HG03139 (cell line): ENCODE data around the gene PIP5KL1.

Experiments
- ATAC-seq: cut with Tn5 transposase; IDR thresholded peaks from one replicate; pipeline ENCODE4 v1.9.1; 2021; ENCODE audit not compliant: unreplicated experiment

PIP5KL1 gene

GRCh38 chr9:127934986-127935385 is 4.4 kb upstream of the PIP5KL1 start:
- ATAC-seq = no peak

GRCh38 chr9:127934248-127934647 is 3.7 kb upstream of the PIP5KL1 start:
- ATAC-seq = no peak

GRCh38 chr9:127931092-127931881 is 710 bp upstream of the PIP5KL1 start:
- ATAC-seq = no peak

DNA sequence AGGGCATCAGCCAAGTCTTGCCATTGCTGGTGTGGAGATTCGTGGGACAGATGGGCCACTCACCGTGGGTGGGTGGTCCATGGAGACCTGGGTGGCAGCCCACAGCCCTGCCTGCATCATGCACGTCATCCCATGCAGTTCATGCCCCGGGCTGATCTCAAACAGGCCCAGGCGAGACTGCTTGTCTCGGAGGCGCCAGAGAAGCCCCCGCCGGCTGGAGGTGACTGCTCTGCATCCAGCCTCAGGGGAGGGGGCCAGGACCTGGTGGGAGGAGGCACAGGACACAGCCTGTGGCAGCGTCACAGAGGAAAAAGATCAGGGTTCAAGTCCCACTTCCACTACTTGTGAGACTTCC is 975 bp downstream of the PIP5KL1 start:
- no peak for ATAC-seq

GRCh38 chr9:127928676-127929624 is 1.6 kb downstream of the PIP5KL1 start:
- ATAC-seq = no peak

DNA sequence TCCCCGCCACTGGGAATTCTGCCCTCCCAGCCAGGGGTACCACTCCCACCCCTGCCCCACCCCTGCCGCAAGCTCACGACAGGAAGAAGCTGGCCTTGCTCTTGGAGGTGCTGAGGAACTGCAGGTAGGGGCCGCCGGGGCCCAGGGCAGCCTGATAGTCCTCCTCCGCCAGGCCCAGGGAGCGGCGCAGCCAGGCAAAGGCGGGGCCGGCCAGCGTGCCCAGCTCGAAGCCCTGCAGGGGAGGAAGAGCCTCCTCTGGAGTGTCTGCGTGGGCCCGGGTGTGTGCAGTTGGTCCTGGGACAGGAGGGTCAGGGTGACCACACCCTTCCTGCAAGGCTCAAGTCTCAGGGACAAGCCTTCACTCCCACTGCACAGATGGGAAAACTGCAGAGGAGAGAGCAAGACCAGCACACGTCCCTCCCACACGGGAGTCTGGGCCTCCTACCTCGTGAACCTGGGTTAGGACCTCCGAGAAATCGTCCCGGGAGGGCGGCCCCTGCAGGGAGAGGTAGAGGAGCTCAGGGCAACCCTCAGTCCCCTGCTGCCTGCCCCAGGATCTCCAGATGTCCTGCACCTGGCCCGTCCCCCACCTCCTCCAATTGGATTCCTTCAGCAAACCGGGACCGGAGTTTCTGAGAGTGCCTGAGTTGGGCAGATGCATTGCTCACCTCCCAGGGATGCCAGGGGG is 2.4 kb downstream of the PIP5KL1 start:
- ATAC-seq = no peak

GRCh38 chr9:127927201-127927987 is 3.2 kb downstream of the PIP5KL1 start:
- ATAC-seq = no peak

DNA sequence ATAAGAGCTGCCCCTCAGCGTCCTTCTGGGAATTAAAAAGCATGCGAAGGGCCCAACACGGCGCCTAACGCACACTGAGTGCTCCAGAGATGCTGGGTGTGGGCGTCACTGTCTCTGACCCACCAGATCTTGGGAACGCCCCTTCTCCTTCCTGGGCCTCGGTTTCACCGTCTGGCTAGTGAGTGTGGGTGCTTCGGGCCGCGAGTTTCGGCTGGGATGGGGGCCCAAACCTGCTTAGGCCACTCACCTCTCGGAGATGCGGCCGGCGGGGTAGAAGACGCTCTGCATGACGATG is 3.7 kb downstream of the PIP5KL1 start:
- no peak for ATAC-seq

DNA sequence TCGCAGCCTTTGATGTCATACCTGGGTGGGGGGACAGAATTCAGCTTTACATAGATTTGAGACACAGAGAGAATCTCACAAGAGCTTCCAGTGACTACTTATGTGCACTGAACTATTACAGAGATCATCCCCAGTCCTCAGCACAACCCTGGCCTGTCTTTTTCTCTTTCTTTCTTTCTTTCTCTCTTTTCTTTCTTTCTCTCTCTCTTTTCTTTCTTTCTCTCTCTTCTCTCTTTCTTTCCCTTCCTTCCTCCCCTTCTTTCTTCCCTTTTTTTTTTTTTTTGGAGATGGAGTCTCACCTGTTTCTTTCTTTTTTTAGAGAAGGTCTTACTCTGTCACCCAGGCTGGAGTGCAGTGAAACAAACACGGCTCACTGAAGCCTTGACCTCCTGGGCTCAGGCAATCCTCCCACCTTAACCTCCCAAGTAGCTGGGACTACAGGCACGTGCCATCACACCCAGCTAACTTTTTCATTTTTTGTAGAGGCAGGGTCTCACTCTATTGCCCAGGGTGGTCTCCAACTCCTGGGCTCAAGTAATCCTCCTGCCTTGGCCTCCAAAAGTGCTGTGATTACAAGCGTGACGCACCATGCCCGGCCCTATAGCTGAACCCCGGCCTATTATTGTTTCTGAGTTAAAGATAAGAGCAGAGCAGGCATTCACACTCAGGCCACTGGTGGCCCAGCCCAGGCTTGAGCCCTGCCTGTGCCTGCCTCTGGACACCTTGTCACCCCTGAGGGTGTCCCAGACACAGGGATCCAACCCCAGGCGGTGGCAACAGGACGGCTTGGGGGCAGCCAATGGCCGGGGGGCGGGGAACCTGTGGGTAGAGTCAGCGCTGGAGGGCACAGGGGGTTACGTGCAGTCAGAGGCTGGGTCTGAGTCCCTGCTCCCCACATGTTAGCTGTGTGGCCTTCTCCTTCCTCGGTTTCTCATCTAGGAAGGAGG is 4.3 kb downstream of the PIP5KL1 start:
- ATAC-seq = no peak

- no peak for ATAC-seq
Measured at GRCh38 chr9:127924736-127925444, 5.7 kb downstream of the PIP5KL1 start.

- no peak for ATAC-seq
Measured at GRCh38 chr9:127923771-127924170, 6.8 kb downstream of the PIP5KL1 start.

GRCh38 chr9:127923046-127923445 is 7.5 kb downstream of the PIP5KL1 start:
- ATAC-seq = no peak

DNA sequence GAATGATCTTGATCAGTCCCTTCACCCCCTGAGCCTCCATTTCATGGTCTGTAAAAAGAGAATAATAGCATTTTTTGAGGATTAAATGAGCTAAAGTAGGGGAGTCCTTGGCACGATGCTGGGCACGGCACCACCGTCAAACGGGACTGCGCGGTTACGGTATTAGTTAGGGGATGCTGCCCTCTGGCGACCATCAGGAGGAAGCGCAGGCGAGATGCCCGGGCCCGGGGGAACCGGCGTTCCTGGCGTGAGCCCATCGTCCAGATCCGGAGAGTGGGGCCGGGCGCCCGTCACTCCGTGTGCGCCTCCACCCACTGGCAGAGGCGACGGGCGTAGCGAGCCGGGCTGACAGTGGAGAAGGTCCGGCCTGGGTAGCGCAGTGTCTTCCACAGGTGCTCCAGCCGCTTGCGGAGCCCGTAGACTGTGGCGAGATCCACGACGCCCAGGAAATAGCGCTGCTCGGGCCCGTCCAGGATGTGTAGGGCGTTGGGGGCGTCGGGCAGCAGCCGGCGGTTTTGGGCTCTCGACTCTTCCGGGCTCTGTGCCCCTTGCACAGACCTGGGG is 8.9 kb downstream of the PIP5KL1 start:
- ATAC-seq = no peak

DNA sequence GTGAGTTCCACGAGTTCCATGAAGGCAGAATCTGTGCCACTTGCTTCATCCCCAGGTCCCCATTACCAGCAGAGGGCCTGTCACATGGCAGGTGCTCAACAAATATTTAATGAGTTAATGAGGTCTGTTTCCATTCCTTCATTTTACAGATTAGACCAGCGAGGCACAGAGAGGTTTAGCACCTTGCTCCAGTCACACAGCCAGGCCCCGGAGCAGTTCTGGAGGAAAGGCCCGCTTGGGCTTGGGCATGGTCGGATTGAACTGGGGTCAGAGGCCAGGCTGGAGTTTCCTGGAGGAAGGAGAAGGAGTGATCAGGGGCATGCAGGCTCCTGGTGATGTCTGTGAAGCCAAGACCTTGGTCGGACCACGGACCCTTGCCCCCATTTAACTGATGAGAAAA is 9.8 kb downstream of the PIP5KL1 start:
- ATAC-seq = no peak

DNA sequence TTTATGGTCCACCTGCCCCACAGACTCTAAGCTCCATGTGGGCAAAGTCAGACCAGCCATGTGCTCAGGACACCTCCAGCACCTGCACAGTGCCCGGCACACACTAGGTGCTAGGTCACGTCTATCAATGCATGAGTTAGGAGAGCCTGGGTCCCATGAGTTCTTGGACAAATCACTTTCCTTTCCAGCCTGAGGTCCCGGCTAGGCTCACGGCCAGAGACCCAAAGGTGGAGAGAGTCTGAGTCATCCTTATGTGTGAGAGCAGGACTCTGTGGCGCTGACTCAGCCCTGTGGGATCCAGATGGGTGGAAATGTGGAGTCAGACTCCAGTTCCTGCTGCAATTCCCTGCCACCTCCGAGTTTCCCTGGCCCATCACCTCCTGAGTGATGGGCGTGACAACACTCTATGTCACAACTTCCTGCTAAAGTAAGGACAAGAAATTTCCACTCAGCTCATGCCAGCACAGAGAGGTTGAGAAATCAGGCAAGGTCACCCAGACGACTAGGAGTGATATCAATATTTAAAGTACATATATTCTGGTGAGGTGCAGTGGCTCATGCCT is 11.2 kb downstream of the PIP5KL1 start:
- ATAC-seq = no peak

DNA sequence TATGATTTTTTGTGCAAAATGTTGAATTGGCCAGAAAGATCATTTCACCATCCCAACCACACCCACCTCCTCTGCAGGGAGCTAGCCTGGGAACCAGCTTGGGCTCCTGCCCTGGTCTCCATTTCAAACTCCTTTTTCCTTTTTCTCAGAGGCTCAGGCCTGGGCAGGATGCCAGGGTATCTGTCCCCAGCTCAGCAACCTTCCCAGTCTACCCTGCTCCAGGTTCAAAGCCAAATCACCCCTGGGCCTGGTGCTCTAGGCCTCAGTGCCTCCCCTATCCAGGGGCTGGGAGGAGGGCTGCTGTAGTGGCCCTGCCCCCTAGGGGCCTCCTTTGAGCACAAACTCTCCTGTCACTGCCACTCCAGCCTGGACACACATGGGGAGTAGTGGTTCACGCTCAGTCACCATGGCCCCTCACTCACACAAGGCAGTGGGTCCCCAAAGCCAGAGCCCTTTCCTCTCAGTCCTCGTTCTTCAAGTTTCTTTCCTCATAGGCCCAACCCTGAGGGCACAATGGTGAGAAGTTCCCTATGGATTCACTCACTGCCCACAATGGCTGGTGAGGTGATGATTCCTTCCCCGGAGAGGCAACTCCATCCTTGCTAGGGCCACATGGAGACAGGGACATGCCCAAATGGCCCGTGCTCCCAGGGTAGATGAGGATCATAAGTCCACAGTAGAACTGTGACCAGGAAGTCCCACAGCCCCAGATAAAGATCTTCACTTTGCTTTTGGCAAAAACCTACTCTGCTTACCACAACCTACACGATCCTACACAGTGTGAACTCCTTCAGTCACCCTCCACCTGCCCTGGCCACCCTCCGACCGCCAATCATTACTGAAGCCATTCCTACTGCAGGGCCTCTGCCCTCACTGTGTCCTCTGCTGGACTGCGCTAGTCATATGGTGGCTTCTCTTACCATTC is 12.1 kb downstream of the PIP5KL1 start:
- no peak for ATAC-seq

GRCh38 chr9:127917603-127918002 is 13.0 kb downstream of the PIP5KL1 start:
- no peak for ATAC-seq
